Activated naive CD8-positive, alpha-beta T cell treated with anti-CD3 and anti-CD28 coated beads, Interleukin-2, amount 10 ng/mL, durations not matched to agents 7 days and 5 days (primary cell): ENCODE data around the gene RNASE1. TPM values are rescaled to one million over a fixed set of nuclear protein-coding genes. Genes with fewer than 3 reads are reported as not detected.
"Not testable (repeated sequence)": the region's sequence is repeated elsewhere in the genome, so short reads cannot be mapped to it uniquely, and the experiment has no call there.

ENCODE experiments used
- ATAC-seq: fragments of 150-1000 bp; cut with Tn5 transposase; one replicate; pipeline ENCODE4 v1.10.0; 2021; ENCODE audit warnings: low read depth, moderate library complexity
- POLR2A ChIA-PET: fragments of 350-600 bp; sonication (Branson Sonifier 250); formaldehyde crosslinking; loops from one replicate; lab custom pipeline; 2021; ENCODE audit warnings: antibody characterized with exemption; lab: Charles Lee
- DNase-seq: peaks from one replicate; pipeline ENCODE4 v3.0.0; 2021
- H3K27ac Mint-ChIP-seq: one replicate; pipeline ENCODE4 v1.8.0; 2022; ENCODE audit warnings: mild to moderate bottlenecking, mixed read lengths
- H3K27me3 Mint-ChIP-seq: one replicate; pipeline ENCODE4 v1.8.0; 2022; ENCODE audit warnings: mild to moderate bottlenecking, moderate library complexity, mixed read lengths
- H3K36me3 Mint-ChIP-seq: one replicate; pipeline ENCODE4 v1.8.0; 2021; ENCODE audit warnings: mild to moderate bottlenecking, mixed read lengths
- H3K4me1 Mint-ChIP-seq: one replicate; pipeline ENCODE4 v1.8.0; 2021; ENCODE audit warnings: mixed read lengths
- H3K4me3 Mint-ChIP-seq: one replicate; pipeline ENCODE4 v1.8.0; 2022; ENCODE audit warnings: mild to moderate bottlenecking, moderate library complexity, mixed read lengths
- H3K9me3 Mint-ChIP-seq: one replicate; pipeline ENCODE4 v1.8.0; 2021; ENCODE audit warnings: mixed read lengths
- total RNA-seq, 2 experiments: library from RNA; stranded (reverse); gene quantifications; one replicate each; pipeline ENCODE4 v1.2.3, GENCODE V29; 2021

Gene RNASE1
- total RNA-seq, 2 experiments from 2014 or later = 2.8 to 4.5 TPM

DNA sequence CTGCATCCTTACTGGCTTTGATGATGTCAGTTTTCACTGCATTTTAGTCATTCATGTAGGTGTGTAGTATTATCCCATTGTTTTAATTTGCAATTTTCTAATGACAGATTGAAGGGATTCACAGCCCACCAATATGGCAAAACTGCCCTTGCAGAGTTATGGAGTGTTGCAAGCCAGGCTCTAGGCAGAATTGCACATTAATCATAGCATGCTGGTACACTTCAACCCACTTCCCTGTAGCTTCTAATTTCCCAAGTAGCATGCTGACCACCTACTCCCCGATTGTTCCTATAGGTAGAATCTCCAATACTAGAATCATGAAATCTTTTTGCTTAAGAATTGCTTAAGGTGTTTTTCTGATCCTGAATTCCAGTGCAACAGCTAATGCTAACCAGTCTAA, 26.7 kb downstream of the RNASE1 start:
- peaks cover under 1% of the 10 kb centered on the region for H3K4me1 Mint-ChIP-seq
- POLR2A ChIA-PET = no interaction called here
- peaks cover 20% of the 10 kb centered on the region for H3K27me3 Mint-ChIP-seq
- no peaks in the 10 kb centered on the region for H3K9me3 Mint-ChIP-seq
- DNase-seq = no peak
- H3K27ac Mint-ChIP-seq = no peak overlapping the region
- H3K36me3 Mint-ChIP-seq = no peaks in the 10 kb centered on the region
- ATAC-seq = no peak
- H3K4me3 Mint-ChIP-seq = no peak overlapping the region

DNA sequence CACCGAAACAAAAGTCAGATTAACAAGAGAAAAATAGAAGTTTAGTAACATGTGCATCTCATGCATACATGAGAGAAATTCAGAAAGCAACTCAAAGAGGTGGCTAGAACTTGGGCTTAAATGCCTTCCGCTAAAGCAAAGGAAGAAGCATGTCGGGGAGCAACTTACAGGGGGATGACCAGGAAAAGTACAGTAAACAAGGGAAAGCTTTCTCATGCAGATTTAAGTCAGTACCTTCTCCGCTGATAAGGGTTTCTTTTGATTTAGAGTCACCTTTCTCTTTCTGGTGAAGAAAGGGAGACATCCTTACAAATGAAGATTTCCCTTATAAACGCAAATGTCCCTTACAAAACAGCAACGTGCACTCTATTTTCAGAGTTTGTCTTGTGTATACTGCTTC, 27.6 kb downstream of the RNASE1 start:
- Mint-ChIP-seq H3K27ac (no peak overlapping the region), H3K9me3 (no peaks in the 10 kb centered on the region), H3K4me3 (no peak overlapping the region), H3K36me3 (no peaks in the 10 kb centered on the region), H3K27me3 (peaks cover 23% of the 10 kb centered on the region), H3K4me1 (no peaks in the 10 kb centered on the region)
- DNase-seq (no peak), ATAC-seq (no peak)
- POLR2A ChIA-PET = no interaction called here

DNA sequence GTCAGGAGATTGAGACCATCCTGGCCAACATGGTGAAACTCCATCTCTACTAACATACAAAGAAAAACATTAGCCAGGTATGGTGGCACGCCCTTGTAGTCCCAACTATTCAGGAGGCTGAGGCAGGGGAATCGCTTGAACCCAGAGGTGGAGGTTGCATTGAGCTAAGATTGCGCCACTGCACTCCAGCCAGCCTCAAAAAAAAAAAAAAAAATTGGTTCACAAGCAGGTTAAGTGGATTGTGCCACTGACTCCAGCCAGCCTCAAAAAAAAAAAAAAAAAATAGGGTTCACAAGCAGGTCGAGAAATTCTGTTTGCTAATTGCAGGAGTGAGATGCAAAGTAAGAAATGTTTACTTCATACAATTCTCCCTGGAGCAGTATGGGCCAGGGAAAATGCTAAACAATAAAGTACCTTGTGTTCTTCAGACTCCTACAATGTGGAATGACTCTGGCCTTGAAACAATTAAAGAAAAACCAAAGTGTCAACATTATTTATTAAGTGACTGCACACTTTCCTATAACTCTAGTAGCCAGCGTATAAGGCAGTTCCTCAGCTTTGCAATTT, 28.3 kb downstream of the RNASE1 start:
- POLR2A ChIA-PET = no interaction called here
- no peak overlapping the region for H3K27ac Mint-ChIP-seq
- ATAC-seq = no peak
- H3K4me1 Mint-ChIP-seq = no peaks in the 10 kb centered on the region
- H3K9me3 Mint-ChIP-seq = no peaks in the 10 kb centered on the region
- H3K36me3 Mint-ChIP-seq = no peaks in the 10 kb centered on the region
- no peak overlapping the region for H3K4me3 Mint-ChIP-seq
- peaks cover 23% of the 10 kb centered on the region for H3K27me3 Mint-ChIP-seq
- no peak for DNase-seq

DNA sequence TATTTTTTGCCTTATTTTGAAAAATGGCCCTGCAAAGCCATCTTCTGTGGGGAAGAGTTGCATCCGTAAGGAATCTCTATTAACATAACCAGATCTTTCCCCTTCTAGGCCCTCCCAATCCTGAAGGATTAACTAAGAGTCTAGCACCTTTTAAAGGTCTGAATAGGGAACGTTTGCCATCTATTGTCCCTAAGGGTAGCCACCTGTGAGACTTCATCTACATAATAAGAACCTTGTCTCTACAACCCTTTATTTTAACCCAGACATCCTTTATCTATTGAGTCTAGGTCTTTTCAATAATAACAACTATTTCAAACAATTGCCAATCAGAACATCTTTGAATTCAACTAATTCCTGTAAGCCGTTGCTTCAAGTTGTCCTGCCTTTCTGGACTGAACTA, 30.0 kb downstream of the RNASE1 start:
- ATAC-seq (no peak), DNase-seq (no peak)
- H3K27me3 Mint-ChIP-seq = peaks cover 15% of the 10 kb centered on the region
- no peaks in the 10 kb centered on the region for H3K9me3 Mint-ChIP-seq
- H3K36me3 Mint-ChIP-seq = no peaks in the 10 kb centered on the region
- H3K4me3 Mint-ChIP-seq = no peak overlapping the region
- POLR2A ChIA-PET = no interaction called here
- H3K27ac Mint-ChIP-seq = no peak overlapping the region
- H3K4me1 Mint-ChIP-seq = no peaks in the 10 kb centered on the region

DNA sequence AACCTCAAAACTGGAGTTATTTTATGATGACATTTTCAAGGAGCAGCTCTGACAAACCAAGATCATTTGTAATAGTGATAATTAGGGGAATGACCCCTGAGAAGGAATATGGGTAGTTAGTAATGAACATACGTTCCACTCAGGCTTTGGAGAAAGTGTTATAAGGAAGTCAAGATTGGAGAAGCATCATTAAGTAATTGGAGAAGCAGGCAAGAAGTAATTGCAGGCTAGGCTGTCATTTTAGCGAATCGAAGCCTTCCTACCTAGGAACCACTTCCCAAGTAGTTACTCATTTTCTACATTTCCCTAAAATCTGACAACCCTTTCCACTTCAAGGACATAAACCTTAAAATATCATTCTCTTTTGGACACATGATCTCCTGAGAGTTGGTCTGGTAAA, 33.2 kb downstream of the RNASE1 start:
- Mint-ChIP-seq H3K36me3 (no peaks in the 10 kb centered on the region), H3K27ac (no peak overlapping the region)

DNA sequence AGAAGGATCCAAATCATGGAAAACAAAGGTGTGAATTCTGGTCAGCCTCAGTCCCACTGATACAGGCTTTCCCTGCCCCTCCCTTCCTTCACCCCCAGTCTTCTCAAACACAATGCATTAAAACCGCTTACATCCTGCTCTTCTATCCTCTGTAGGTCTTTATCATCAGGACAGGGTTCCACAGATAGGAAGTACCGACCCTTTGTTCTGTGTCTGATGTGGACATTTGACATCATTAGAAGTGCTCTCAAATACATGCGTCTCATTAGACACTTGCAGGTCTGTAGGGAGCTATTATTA, 34.1 kb downstream of the RNASE1 start:
- DNase-seq = no peak
- no peaks in the 10 kb centered on the region for H3K9me3 Mint-ChIP-seq
- H3K4me1 Mint-ChIP-seq = no peaks in the 10 kb centered on the region
- ATAC-seq = no peak
- H3K27ac Mint-ChIP-seq = no peak overlapping the region
- H3K36me3 Mint-ChIP-seq = no peaks in the 10 kb centered on the region
- peaks cover 8% of the 10 kb centered on the region for H3K27me3 Mint-ChIP-seq
- no peak overlapping the region for H3K4me3 Mint-ChIP-seq
- POLR2A ChIA-PET = no interaction called here

More for the DNA sequence above, 33.2 kb downstream of the RNASE1 start:
- POLR2A ChIA-PET = no interaction called here
- Mint-ChIP-seq H3K4me1 (no peaks in the 10 kb centered on the region), H3K4me3 (no peak overlapping the region), H3K27me3 (peaks cover 8% of the 10 kb centered on the region), H3K9me3 (no peaks in the 10 kb centered on the region)
- DNase-seq = no peak
- ATAC-seq = no peak

DNA sequence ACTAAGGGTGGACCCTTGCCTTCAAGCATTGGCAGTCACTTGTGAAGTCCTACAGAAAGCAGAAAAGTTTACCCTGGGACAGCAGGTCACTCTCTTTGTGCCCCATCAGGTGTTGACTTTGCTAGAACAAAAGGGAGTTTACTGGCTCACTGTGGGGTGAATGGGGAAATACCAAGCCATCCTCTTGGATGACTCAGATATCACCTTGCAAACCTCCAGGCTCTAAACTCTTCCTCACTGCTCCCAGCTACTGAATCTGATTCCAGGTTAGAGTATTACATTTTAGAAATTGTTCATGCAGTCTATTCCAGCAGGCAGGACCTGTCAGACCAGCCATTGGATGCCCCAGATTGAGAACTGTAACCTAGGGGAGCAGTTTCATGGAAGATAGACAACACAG, 41.7 kb downstream of the RNASE1 start:
- H3K27me3 Mint-ChIP-seq = peaks cover 3% of the 10 kb centered on the region
- no peak overlapping the region for H3K4me3 Mint-ChIP-seq
- ATAC-seq (no peak), DNase-seq (no peak)
- no peaks in the 10 kb centered on the region for H3K36me3 Mint-ChIP-seq
- H3K4me1 Mint-ChIP-seq = no peaks in the 10 kb centered on the region
- POLR2A ChIA-PET = no interaction called here
- H3K27ac Mint-ChIP-seq = no peak overlapping the region
- H3K9me3 Mint-ChIP-seq = no peaks in the 10 kb centered on the region

DNA sequence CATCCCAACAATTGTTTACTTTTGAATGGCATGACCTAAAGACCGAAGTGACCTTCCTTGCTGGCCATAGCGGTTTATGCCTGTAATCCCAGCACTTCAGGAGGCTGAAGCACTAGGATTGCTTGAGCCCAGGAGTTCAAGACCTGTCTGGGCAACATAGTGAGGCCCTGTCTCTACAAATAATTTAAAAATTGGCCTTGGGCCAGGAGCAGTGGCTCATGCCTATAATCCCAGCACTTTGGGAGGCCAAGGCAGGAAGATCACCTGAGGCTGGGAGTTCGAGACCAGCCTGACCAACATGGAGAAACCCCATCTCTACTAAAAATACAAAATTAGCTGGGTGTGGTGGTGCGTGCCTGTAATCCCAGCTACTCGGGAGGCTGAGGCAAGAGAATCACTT, 43.2 kb downstream of the RNASE1 start:
- POLR2A ChIA-PET = not testable (repeated sequence)

DNA sequence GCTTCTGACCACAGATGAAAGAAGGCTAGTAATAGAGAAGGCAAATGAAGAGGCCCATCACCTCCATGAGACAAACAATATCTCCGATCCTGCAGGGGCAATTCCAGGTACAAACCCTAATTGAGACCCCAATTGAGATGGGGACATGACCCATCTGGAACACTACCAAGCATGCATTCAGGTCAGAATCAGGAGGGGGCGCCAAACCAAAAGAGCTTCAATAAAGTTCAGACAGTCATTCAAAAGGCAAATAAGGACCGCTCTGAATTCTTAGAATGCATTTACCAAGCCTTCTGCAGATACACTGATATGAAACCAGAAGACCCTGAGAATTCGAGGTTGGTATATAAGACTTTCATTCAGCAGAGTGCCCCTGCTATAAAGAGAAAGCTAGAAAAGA, 44.7 kb downstream of the RNASE1 start:
- Mint-ChIP-seq H3K9me3 (peaks cover 2% of the 10 kb centered on the region), H3K36me3 (no peaks in the 10 kb centered on the region), H3K4me1 (no peaks in the 10 kb centered on the region), H3K27me3 (peaks cover 6% of the 10 kb centered on the region), H3K4me3 (no peak overlapping the region), H3K27ac (no peak overlapping the region)
- ATAC-seq (no peak), DNase-seq (no peak)
- POLR2A ChIA-PET = no interaction called here

More for the DNA sequence above, 43.2 kb downstream of the RNASE1 start:
- H3K4me3 Mint-ChIP-seq, H3K27me3 Mint-ChIP-seq, H3K9me3 Mint-ChIP-seq, H3K4me1 Mint-ChIP-seq, H3K36me3 Mint-ChIP-seq, H3K27ac Mint-ChIP-seq, DNase-seq, ATAC-seq: not testable (repeated sequence)

DNA sequence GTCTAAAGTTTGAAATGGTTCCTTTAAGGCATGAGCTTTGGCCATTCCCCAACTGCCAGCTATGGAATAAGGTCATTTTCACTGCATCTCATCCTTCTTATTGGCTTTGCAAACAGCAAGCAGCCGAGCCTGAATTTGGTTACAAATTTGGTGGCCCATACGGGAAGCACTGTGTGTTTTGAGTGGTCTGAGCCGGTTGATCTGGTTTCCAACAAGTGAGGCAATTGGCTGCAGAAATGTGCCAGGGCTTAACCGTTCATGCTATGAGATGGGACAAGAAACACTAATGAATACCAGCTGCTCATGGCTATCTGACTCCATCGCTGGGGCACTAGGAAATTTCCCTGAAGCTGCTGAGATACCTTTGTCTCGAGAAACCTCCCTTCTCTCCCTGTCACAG, 47.6 kb downstream of the RNASE1 start:
- no peak for DNase-seq
- Mint-ChIP-seq H3K27me3 (peaks cover 11% of the 10 kb centered on the region), H3K27ac (no peak overlapping the region), H3K4me3 (no peak overlapping the region), H3K9me3 (peaks cover 9% of the 10 kb centered on the region), H3K4me1 (no peaks in the 10 kb centered on the region), H3K36me3 (peaks cover 5% of the 10 kb centered on the region)
- POLR2A ChIA-PET = no interaction called here
- ATAC-seq = no peak

DNA sequence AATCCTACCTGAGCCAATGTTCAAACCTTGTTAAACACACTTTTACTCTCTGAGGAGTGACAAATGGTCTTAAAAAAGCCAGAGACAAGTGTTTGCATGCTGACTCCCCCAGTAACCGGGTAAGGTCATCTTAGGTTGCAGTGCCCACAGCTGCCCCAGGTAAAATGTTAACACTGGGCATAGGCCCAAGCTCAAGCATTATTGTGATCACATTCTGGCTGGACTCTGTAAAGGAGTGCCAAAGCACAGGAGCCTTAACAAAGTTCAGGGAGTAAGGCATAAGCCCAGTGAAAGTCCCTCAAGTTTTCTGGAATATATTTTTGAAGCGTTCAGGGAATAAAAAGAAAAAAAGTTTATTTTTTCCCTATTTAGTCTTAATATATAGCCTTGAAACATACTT, 48.3 kb downstream of the RNASE1 start:
- POLR2A ChIA-PET = no interaction called here
- H3K9me3 Mint-ChIP-seq = peaks cover 9% of the 10 kb centered on the region

DNA sequence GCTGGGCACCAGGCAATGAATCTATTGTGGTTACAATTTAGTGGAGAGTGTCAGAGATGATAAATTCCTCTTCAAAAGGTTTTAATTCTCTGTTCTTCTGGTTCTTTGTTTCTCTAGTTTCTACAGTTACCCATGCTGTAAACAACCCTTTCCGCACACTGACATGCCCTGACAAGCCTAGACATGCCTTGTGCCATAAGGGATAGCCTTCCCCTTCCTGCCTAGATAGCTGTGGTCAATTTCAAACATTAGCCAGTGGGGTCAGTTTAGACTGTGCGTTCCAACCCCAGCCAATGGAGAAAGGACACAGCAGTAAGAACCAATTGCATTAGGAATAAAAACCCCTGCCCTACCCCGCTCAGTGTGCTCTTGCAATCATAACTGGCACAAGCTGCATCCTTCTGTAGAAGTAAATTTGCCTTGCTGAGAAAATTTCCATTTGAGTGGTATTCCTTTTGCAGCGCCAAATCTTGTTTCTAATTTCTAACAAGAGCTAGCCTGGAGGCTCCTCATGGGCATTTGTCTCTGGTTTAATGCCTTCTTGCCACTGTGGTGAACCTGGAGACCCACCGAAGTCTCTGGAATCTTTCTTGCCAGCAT, 50.6 kb downstream of the RNASE1 start:
- POLR2A ChIA-PET = no interaction called here
- no peak overlapping the region for H3K4me3 Mint-ChIP-seq
- H3K27ac Mint-ChIP-seq = peak overlapping the region; percentile 47
- peaks cover 9% of the 10 kb centered on the region for H3K9me3 Mint-ChIP-seq
- peaks cover 11% of the 10 kb centered on the region for H3K27me3 Mint-ChIP-seq
- peaks cover 5% of the 10 kb centered on the region for H3K36me3 Mint-ChIP-seq
- no peak for DNase-seq
- no peak for ATAC-seq
- H3K4me1 Mint-ChIP-seq = no peaks in the 10 kb centered on the region

More for the DNA sequence above, 48.3 kb downstream of the RNASE1 start:
- ATAC-seq (no peak), DNase-seq (no peak)
- Mint-ChIP-seq H3K4me1 (no peaks in the 10 kb centered on the region), H3K27me3 (peaks cover 11% of the 10 kb centered on the region), H3K27ac (no peak overlapping the region), H3K4me3 (no peak overlapping the region), H3K36me3 (peaks cover 5% of the 10 kb centered on the region)
